ENCODE data around the gene VSIR. TPM values are rescaled to one million over a fixed set of nuclear protein-coding genes. Genes with fewer than 3 reads are reported as not detected.
A peak's percentile ranks its signal among the peaks of the same experiment; 100 is the strongest.

The VSIR gene
- total and polyA plus RNA-seq, 10 of the 15 experiments (the other 5 are each of a cell fraction or from before 2014, with no cell fraction given) = 0.19 to 12.5 (median 6.7) TPM

DNA sequence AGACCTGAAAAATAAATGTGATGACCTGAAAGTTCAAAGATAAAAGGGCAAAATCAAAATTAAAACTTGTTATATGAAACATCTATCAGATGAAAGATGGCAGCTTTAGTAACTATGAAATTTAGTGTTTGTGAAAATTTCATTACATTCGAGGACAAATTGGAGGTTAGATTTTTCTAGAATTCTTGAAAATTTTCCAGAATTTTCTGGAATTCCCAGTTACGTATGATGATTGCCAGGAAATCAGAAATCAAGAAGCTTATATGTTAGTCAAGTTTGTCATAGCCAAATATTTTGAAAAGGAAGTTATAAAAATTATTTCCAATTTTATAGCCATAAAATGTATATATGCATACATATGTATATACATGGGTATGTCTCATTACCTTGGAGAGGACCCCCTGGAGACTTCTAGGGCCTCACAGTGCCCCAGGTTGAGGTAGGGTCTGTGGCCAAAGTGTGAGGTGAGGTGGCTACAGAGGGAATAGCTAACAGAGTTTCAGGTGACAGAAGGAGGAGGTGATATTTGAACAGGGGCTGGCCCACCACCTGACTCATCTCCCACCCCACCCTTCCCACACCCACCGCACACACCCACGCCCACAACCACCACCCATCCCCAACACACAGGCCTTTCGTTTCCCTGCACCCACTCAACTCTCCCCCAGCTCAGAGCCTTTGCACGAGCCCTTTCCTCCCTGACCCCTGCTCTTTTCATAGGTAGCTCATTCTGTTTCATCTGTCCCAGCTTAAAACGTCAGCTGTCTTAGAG lies 75.2 kb downstream of the VSIR start (continued):
- TF ChIP-seq MTA3 (IDR thresholded peaks at IDR 0.05; ENCODE audit: borderline replicate concordance, low read length) (peak; percentile 43; the same call in 1 of the 2 replicates), SMC3 (IDR thresholded peaks at IDR 0.05; ENCODE audit: borderline replicate concordance, low read length) (no peak), FOXM1 (IDR thresholded peaks at IDR 0.05; ENCODE audit: low read depth, low read length) (peak; percentile 47; the same call in 1 of the 2 replicates), ZNF24 (IDR thresholded peaks at IDR 0.05) (no peak), POLR2AphosphoS2 (IDR thresholded peaks at IDR 0.05; ENCODE audit: low read depth, low read length) (no peak), BRCA1 (IDR thresholded peaks at IDR 0.05; ENCODE audit: low read depth, low read length) (no peak), RAD51 (IDR thresholded peaks at IDR 0.05) (no peak), IKZF1 (conservative IDR thresholded peaks at IDR 0.05) (peak; percentile 65), SP1 (IDR thresholded peaks at IDR 0.05; ENCODE audit: low read depth, low read length) (peak; percentile 42), DPF2 (IDR thresholded peaks at IDR 0.05) (peak; percentile 76), EGR1 (IDR thresholded peaks at IDR 0.05; ENCODE audit: borderline replicate concordance in 1 of 2, low read depth in 2 of 2, low read length in 2 of 2) (peak in 1 of 2 experiments; percentile 96; a peak in 2 of 3 replicates), ASH2L (IDR thresholded peaks at IDR 0.05; ENCODE audit: borderline replicate concordance, low read depth) (no peak), NRF1 (conservative IDR thresholded peaks at IDR 0.05; ENCODE audit: low read depth, low read length) (no peak), NFYB (IDR thresholded peaks at IDR 0.05; ENCODE audit: insufficient read depth, low read depth, low read length) (no peak), NR2C1 (IDR thresholded peaks at IDR 0.05) (no peak), PAX5 (IDR thresholded peaks at IDR 0.05; ENCODE audit: borderline replicate concordance, low read depth, low read length) (peak; percentile 84; the same call in 1 of the 2 replicates), STAT3 (IDR thresholded peaks at IDR 0.05; ENCODE audit: low read depth, low read length) (no peak)
- TF ChIP-seq, protein P1, sequence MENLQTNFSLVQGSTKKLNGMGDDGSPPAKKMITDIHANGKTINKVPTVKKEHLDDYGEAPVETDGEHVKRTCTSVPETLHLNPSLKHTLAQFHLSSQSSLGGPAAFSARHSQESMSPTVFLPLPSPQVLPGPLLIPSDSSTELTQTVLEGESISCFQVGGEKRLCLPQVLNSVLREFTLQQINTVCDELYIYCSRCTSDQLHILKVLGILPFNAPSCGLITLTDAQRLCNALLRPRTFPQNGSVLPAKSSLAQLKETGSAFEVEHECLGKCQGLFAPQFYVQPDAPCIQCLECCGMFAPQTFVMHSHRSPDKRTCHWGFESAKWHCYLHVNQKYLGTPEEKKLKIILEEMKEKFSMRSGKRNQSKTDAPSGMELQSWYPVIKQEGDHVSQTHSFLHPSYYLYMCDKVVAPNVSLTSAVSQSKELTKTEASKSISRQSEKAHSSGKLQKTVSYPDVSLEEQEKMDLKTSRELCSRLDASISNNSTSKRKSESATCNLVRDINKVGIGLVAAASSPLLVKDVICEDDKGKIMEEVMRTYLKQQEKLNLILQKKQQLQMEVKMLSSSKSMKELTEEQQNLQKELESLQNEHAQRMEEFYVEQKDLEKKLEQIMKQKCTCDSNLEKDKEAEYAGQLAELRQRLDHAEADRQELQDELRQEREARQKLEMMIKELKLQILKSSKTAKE (IDR thresholded peaks at IDR 0.05; ENCODE audit: low read depth, poor library complexity, severe bottlenecking) = no peak
- TF ChIP-seq, protein P2, sequence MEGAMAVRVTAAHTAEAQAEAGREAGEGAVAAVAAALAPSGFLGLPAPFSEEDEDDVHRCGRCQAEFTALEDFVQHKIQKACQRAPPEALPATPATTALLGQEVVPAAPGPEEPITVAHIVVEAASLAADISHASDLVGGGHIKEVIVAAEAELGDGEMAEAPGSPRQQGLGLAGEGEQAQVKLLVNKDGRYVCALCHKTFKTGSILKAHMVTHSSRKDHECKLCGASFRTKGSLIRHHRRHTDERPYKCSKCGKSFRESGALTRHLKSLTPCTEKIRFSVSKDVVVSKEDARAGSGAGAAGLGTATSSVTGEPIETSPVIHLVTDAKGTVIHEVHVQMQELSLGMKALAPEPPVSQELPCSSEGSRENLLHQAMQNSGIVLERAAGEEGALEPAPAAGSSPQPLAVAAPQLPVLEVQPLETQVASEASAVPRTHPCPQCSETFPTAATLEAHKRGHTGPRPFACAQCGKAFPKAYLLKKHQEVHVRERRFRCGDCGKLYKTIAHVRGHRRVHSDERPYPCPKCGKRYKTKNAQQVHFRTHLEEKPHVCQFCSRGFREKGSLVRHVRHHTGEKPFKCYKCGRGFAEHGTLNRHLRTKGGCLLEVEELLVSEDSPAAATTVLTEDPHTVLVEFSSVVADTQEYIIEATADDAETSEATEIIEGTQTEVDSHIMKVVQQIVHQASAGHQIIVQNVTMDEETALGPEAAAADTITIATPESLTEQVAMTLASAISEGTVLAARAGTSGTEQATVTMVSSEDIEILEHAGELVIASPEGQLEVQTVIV (IDR thresholded peaks at IDR 0.05; ENCODE audit: borderline replicate concordance, partially characterized antibody) = no peak
- TF ChIP-seq, protein P3, sequence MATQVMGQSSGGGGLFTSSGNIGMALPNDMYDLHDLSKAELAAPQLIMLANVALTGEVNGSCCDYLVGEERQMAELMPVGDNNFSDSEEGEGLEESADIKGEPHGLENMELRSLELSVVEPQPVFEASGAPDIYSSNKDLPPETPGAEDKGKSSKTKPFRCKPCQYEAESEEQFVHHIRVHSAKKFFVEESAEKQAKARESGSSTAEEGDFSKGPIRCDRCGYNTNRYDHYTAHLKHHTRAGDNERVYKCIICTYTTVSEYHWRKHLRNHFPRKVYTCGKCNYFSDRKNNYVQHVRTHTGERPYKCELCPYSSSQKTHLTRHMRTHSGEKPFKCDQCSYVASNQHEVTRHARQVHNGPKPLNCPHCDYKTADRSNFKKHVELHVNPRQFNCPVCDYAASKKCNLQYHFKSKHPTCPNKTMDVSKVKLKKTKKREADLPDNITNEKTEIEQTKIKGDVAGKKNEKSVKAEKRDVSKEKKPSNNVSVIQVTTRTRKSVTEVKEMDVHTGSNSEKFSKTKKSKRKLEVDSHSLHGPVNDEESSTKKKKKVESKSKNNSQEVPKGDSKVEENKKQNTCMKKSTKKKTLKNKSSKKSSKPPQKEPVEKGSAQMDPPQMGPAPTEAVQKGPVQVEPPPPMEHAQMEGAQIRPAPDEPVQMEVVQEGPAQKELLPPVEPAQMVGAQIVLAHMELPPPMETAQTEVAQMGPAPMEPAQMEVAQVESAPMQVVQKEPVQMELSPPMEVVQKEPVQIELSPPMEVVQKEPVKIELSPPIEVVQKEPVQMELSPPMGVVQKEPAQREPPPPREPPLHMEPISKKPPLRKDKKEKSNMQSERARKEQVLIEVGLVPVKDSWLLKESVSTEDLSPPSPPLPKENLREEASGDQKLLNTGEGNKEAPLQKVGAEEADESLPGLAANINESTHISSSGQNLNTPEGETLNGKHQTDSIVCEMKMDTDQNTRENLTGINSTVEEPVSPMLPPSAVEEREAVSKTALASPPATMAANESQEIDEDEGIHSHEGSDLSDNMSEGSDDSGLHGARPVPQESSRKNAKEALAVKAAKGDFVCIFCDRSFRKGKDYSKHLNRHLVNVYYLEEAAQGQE (IDR thresholded peaks at IDR 0.05; ENCODE audit: low read depth, low read length) = no peak
- TF ChIP-seq, protein P4, sequence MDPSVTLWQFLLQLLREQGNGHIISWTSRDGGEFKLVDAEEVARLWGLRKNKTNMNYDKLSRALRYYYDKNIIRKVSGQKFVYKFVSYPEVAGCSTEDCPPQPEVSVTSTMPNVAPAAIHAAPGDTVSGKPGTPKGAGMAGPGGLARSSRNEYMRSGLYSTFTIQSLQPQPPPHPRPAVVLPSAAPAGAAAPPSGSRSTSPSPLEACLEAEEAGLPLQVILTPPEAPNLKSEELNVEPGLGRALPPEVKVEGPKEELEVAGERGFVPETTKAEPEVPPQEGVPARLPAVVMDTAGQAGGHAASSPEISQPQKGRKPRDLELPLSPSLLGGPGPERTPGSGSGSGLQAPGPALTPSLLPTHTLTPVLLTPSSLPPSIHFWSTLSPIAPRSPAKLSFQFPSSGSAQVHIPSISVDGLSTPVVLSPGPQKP (IDR thresholded peaks at IDR 0.05; ENCODE audit: low read depth, low read length) = no peak
